Measurements from ENCODE around the gene DDX20.
A peak's percentile ranks its signal among the peaks of the same experiment; 100 is the strongest.
"Not testable (repeated sequence)": the region's sequence is repeated elsewhere in the genome, so short reads cannot be mapped to it uniquely, and the experiment has no call there.

Gene DDX20

GRCh38 chr1:111733183-111733991 lies 22.3 kb upstream of the DDX20 start:
- DNase-seq (ENCODE audit: low read depth in 2 of 2) = no peak

- DNase-seq (ENCODE audit: low read depth in 2 of 2) = no peak
These were observed 21.7 kb upstream of the DDX20 start for GRCh38 chr1:111733992-111734341.

GRCh38 chr1:111734426-111734825 lies 21.3 kb upstream of the DDX20 start:
- DNase-seq (ENCODE audit: low read depth in 2 of 2) = no peak

- DNase-seq (ENCODE audit: low read depth in 2 of 2) = no peak
These were observed 20.8 kb upstream of the DDX20 start for GRCh38 chr1:111734856-111735255.

- DNase-seq (ENCODE audit: low read depth in 2 of 2) = no peak
These were observed 20.4 kb upstream of the DDX20 start for GRCh38 chr1:111735321-111735720.

- no peak for DNase-seq (ENCODE audit: low read depth in 2 of 2)
These were observed 19.7 kb upstream of the DDX20 start for GRCh38 chr1:111735858-111736544.

- DNase-seq (ENCODE audit: low read depth in 2 of 2) = no peak
These were observed 19.0 kb upstream of the DDX20 start for GRCh38 chr1:111736548-111737215.

GRCh38 chr1:111737216-111738132 lies 18.2 kb upstream of the DDX20 start:
- DNase-seq (ENCODE audit: low read depth in 2 of 2) = no peak

GRCh38 chr1:111738133-111738435 lies 17.6 kb upstream of the DDX20 start:
- no peak for DNase-seq (ENCODE audit: low read depth in 2 of 2)

GRCh38 chr1:111738436-111739193 lies 17.1 kb upstream of the DDX20 start:
- peak in 1 of 2 donors; percentile 40 for DNase-seq (ENCODE audit: low read depth in 2 of 2)

- peak; percentile 36 to 68 for DNase-seq (ENCODE audit: low read depth in 2 of 2)
These were observed 16.3 kb upstream of the DDX20 start, which contains the start of gene INKA2 for GRCh38 chr1:111739194-111739924. Gene INKA2, minus strand, starts transcription at chr1:111739395. Its CDS starts 153 bp downstream, at chr1:111739242.

- DNase-seq (ENCODE audit: low read depth in 2 of 2) = no peak
These were observed 15.6 kb upstream of the DDX20 start for GRCh38 chr1:111739925-111740765.

GRCh38 chr1:111742292-111742691 lies 13.4 kb upstream of the DDX20 start:
- DNase-seq (ENCODE audit: low read depth in 2 of 2) = not testable (repeated sequence)

- no peak for DNase-seq (ENCODE audit: low read depth in 2 of 2)
These were observed 12.7 kb upstream of the DDX20 start for GRCh38 chr1:111742938-111743549.

GRCh38 chr1:111743679-111744101 lies 12.0 kb upstream of the DDX20 start:
- no peak for DNase-seq (ENCODE audit: low read depth in 2 of 2)

GRCh38 chr1:111745675-111746613 lies 9.8 kb upstream of the DDX20 start:
- no peak for DNase-seq (ENCODE audit: low read depth in 2 of 2)

GRCh38 chr1:111746614-111746999 lies 9.1 kb upstream of the DDX20 start:
- DNase-seq (ENCODE audit: low read depth in 2 of 2) = no peak

GRCh38 chr1:111747282-111747734 lies 8.4 kb upstream of the DDX20 start:
- DNase-seq (ENCODE audit: low read depth in 2 of 2) = peak; percentile 35 to 54

Measured in stimulated activated CD8-positive, alpha-beta memory T cell treated with anti-CD3 and anti-CD28 coated beads, Interleukin-7, amount 100 ng/mL, for 4 hours (primary cell).